Suprapubic skin (tissue), 4 donors: ENCODE measurements around the gene SPNS3.

Experiments
- EP300 ChIP-seq: sonication (generic); formaldehyde crosslinking; IDR thresholded peaks from one replicate; pipeline ENCODE4 v1.6.1; 2017; ENCODE audit warnings: antibody characterized with exemption
- POLR2A ChIP-seq, 2 donors: fragments of 450-650 bp; IDR thresholded peaks; one replicate each; pipeline ENCODE4 v1.6.1; 2017; ENCODE audit warnings: antibody characterized with exemption in 2 of 2, mild to moderate bottlenecking in 2 of 2, moderate library complexity in 2 of 2
- POLR2AphosphoS5 ChIP-seq, 3 donors: sonication (generic); formaldehyde crosslinking; IDR thresholded peaks; one replicate each; pipeline ENCODE4 v1.6.1; 2017; ENCODE audit warnings: antibody characterized with exemption in 3 of 3
- TF ChIP-seq, protein P1 (sequence below), 2 donors: fragments of 200-600 bp in 1 of 2; fragments of 450-650 bp in 1 of 2; sonication (generic) in 1 of 2; IDR thresholded peaks; one replicate each; pipeline ENCODE4 v1.5.1; 2016 to 2019; ENCODE audit warnings: antibody characterized with exemption in 2 of 2, mild to moderate bottlenecking in 1 of 2, moderate library complexity in 1 of 2

DNA sequence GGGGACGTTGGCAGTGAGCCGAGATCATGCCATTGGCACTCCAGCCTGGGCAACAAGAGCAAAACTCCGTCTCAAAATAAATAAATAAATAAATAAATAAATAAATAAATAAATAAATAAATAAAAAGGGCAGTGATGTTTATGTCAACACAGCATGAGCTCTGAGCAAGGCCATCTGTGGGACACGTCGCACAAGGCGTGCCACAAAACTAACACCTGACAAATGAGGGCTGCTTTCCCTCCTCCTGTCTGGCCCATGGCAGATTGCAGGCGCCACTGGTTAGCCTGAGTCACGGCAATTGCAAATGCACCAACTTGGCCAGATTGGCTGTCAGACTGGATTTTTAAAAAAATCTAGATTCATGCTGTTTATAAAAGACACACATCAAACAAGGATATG is 25.9 kb upstream of the SPNS3 start:
- TF ChIP-seq, protein P1, sequence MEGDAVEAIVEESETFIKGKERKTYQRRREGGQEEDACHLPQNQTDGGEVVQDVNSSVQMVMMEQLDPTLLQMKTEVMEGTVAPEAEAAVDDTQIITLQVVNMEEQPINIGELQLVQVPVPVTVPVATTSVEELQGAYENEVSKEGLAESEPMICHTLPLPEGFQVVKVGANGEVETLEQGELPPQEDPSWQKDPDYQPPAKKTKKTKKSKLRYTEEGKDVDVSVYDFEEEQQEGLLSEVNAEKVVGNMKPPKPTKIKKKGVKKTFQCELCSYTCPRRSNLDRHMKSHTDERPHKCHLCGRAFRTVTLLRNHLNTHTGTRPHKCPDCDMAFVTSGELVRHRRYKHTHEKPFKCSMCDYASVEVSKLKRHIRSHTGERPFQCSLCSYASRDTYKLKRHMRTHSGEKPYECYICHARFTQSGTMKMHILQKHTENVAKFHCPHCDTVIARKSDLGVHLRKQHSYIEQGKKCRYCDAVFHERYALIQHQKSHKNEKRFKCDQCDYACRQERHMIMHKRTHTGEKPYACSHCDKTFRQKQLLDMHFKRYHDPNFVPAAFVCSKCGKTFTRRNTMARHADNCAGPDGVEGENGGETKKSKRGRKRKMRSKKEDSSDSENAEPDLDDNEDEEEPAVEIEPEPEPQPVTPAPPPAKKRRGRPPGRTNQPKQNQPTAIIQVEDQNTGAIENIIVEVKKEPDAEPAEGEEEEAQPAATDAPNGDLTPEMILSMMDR (IDR thresholded peaks at IDR 0.05) = no peak
- TF ChIP-seq POLR2A (IDR thresholded peaks at IDR 0.05) (no peak), POLR2AphosphoS5 (IDR thresholded peaks at IDR 0.05) (no peak), EP300 (no peak)
